Hematopoietic multipotent progenitor cell treated with erythropoietin and hydrocortisone succinate and interleukin-3 and kit ligand, for 8 days (in vitro differentiated cells): ENCODE data around the gene NCOA5.

Experiments used
- DNase-seq: peaks from one replicate; pipeline ENCODE4 v3.0.0-alpha.2; 2015

The NCOA5 gene

DNA sequence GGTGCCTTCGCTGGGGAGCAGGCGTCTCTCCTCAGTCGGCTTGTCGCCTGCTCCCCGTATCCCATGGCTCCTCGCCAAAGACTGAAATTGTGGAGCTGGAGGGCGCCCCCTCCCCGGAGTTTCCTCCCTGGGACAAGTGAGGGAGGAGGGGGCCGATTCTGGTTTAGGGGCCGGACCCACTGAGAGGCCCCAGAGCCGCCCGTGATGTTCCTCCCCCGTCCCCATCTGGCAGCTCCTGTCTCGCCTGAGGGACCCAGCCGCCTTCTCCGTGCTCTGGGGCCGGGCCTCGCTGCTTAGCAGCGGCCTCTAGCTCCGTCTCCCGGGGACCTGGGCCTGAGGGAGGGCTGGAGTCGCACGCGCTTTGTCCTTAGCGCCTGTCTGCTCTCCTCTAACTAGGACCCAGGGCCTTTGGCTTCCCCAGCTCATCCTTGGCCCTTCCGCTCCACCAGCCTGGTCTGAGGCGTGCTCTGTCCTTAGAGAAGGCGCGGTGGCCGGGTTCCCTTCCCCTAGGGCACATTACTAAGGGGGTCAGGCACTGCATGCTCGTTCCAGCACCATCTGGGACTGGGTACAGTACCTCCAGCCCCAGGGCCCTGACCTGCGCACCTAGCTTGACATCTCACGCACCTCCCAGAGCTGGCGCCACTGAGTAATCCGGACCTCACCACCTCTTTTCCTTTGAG lies 31.0 kb downstream of the NCOA5 start:
- DNase-seq, result no peak

DNA sequence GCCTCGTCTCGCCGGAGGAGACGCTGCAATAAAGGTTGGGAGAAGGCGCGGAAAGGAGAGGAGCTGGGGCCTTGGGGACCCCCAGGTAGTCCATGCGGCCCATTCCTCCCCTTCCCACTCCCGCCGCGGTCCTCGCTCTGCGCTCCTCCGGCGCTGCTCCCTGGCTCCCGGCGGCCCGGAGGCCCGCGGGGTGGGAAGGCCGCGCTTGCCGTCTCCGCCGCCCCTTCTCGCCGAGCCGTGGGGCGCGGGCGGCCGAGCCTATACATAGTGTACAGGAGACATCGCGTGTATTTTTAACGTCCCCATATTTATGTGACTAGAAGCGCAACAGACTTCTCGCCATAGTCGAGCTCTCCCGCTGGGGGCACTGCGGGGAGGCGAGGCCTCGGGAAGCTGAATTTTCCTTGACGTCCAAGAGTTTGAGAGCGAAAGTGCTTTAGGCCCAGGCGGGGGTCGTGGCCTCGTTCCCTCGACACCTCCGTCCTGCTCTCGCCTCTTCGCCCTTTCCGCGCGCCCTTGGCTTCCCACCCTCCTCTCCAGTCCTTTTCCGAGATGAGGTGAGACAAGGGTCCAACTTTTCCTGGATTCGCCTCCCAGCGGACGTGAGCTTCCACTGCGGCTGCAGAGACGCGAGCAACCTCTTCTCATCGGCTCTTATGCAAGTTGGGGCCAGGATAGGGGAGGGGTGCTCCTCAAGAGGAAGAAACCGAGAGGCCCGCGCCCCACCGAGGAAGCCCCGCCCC lies 31.7 kb downstream of the NCOA5 start:
- DNase-seq, result peak; percentile 37

DNA sequence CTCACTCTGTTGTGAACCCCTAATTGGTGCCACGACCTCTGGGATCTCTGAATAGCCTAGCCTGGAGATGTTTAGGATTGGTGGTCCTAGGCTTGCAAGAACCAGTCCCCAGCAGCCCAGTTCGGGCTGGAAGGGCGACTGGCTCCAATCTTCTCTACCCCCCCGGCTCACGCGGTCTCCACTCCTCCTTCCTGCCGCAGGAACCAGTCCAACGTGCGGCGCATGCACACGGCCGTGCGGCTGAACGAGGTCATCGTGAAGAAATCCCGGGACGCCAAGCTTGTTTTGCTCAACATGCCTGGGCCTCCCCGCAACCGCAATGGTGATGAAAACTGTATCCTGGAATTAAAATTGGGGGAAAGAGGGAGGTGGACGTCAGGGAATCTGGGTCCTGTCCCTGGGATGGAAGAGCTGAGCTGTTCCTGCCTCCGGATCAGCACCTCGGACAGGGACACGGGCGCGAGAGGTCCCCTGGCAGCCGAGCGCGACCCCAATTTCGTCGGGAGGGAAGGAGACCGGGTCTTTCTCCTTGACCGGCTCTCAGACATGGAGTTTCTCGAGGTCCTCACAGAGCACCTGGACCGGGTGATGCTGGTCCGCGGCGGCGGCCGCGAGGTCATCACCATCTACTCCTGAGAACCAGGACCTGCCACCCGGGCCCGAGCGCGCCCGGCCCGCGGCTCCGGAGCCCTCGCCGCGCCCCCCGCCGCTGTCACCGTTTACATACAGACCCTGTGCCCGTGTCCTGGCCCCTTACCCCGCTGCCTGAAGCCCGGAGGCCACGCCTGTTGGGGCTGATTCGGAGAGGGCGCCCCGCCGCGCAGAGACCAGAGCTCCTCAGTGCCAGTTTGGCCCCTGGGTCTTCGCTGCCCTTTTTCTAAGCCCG lies 32.5 kb downstream of the NCOA5 start:
- DNase-seq, result no peak

DNA sequence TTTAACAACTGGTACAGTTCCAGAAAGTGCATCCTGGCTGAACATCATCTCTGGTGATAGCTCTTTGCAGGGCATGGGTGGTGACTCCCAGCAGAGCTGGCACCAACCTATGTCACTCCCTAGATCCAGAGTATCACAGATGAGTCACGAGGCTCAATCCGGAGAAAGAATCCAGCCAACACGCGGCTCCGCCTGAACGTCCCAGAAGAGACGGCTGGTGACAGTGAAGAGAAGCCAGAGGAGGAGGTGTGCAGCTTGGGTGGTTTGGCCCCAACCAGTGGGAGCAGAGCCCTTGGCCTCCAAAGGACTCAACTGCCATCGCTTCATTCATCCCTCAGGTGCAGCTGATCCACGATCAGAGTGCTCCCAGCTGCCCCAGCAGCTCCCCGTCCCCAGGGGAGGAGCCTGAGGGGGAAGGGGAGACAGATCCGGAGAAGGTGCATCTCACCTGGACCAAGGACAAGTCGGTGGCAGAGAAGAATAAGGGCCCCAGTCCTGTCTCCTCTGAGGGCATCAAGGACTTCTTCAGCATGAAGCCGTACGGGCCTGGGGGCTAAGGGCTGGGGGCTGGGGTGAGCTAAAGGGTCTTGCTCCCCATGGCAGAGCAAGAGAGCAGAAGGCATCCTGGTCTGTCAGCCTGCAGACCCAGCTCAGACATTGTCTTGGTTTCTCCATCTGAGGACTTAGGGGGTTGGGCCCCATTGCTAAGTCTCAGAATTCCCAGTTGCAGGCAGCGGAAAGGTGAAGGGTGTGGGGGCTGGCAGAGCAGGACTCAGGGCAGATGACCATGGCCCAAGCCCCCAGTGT lies 33.5 kb downstream of the NCOA5 start:
- no peak for DNase-seq

DNA sequence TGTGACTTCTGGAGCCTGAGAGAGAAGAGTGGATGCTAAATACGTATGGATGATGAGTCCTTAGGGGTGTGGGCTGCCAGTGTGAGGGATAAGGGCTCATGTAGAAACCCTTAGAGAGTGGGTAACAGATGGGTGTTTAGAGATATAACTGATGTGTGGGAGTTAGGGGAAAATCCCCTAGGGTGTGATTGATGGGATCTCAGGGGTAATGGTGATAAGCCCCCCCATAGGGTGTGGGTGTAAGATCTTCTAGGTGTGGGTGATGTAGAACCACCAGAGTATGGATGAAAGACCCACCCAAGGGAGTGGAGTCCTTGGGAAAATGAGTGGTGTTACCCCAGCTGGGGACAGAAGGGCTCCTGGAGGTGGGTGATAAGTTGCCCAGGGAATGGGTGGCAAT lies 34.5 kb downstream of the NCOA5 start:
- DNase-seq, result no peak

DNA sequence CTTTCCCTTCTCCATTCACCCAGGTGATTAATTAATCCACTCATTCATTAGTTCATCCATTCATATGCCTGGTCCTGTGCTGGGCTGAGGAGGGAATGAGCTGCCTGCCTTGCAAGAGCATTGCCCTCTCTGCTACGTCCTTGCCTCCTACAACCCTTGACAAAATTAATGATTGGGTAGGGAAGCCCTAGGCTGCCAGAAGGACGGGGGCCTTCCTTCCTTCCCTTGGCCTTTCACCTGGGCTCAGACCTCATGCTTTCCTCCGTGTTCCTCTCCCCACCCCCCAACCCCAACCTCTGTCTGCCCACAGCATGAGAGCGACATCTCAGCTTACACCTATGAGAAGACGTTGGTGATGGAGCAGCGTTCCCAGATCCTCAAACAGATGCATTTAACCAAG lies 35.2 kb downstream of the NCOA5 start:
- no peak for DNase-seq

DNA sequence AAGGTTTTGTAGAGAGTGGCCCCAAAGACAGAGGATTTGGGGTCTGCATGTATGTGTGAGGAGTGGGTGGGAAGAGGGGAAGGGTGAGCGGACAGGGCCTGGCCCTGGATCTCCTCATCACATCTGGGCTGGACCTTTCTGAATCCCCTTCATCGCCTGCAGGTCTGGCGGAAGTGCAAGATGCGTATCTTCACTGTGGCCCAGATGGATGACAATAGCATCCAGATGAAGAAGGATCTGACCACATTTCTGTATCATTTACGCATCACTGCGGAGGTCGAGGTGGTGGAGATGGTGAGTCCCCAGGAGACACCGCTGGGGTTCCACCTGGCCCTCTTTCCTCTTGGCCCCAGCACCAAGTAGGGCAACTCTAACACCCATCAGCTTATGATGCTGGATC lies 36.3 kb downstream of the NCOA5 start:
- no peak for DNase-seq

DNA sequence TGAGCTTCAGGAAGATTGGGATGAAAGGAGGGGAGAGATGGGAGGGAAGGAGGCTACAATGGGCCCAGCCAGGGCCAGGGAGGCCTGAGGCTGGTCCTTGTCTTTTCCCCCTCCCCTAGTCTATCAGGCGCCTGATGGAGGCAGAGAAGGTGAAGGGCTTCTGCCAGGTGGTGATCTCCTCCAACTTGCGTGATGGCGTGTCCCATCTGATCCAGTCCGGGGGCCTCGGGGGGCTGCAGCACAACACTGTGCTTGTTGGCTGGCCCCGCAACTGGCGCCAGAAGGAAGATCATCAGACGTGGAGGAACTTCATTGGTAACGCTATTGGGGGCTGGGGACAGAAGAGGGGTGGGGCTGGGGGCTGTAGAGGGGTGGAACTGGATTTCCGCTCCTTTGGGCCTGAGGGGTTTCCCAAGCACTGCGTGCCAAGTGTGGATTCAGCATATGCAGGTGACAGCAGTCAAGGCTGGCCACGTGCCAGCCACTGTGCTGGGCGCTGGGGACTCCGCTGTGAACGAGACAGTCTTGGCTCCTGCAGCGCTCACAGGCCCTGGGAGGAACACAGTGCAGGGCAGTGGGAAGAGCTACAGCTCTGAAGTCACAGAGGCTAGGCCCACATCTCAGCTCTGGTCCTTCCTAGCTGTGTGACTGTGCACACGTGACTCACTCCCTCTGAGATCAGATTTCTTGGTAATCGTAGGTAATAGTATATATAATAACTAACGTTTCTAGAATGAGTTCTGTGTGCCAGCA lies 38.0 kb downstream of the NCOA5 start:
- DNase-seq, result no peak

DNA sequence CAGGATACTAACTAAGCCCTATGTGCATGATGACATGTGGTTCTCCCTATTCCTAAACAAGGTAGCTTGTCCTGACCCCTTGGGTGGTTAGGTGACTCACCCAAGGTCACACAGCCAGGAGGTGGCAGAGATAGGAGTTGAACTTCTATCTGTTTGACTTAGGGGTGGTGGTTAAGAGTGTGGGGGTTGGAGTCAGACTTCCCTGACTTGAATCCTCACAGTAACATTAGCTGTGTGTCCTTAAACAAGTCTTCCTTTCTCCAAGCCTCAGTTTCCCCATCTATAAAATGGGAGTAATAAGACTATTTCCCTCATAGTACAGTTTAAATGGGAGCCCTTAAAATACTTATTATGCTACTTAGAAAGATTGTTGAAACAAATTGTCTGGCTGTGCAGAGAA lies 38.9 kb downstream of the NCOA5 start:
- no peak for DNase-seq

DNA sequence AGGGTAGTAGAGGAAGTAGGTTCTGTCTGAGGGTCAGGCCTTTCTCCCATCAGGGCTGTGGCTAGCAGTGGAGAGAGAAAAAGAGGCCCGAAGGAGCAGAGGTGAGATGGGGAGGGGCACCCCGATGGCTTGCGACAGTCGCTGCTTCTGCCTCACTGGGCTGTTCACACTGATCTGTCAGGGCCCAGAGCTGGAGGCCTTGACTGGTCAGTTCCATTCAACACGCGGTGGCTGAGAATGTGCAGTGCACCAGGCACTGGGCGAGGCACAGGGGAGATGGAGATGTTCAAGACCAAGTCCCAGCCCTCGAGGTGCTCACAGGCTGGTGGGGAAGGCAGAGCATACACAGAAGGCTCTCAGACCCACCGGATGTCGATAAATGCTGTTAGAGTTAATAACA lies 39.3 kb downstream of the NCOA5 start:
- no peak for DNase-seq

DNA sequence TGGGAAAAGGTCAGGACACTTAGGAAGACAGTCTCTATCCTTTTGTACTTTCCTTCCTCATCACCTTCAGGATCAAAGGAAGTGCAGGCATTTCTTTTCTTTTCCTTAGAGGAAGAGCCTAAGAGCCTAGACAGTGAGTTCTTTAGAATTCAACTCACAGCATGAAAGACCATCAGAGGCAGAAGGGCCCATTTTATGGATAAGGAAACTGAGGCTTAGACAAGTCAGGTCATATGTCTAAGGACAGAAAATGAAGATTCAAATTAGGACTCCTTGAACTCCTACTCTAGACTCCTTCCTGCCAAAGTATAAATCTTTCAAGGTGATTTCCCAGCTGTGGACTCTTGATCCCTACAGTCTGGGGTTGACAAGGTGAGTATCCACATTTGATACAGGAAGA lies 39.9 kb downstream of the NCOA5 start:
- DNase-seq, result no peak

DNA sequence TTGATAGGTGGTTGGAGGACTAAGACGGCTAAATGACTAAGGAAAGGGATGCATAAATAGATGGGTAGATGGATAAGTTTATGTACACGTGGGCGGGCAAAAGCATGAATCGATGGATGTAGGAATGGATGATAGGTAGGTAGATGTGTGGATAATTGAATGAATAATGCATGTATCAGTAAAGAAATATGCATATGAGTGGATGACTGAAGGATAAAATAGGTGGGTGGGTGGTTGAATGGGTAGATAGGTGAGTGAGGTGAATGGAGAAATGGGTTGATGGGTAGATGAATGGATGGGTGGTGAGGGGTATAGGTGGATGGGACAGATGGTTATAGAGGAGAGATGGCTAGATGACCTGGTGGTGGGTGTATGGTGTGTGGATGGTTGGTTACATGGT lies 40.6 kb downstream of the NCOA5 start:
- no peak for DNase-seq

DNA sequence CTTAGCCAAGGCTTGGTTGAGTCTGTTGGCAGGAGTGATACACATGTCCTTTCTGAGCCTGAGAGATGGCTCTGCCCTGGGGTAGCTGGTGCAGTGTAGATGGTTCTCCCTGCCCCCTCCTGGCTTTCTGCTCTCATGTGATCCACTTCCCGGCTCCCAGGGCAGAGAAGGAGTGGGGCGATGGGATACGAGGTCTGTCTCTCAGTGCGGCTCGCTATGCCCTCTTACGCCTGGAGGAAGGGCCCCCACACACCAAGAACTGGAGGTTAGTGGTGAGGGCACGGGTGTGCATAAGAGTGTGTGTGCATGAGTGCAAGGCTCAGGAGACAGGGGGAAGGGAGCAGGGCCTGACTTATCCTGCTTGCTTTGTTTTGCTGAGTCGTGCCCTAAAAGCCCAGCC lies 41.9 kb downstream of the NCOA5 start:
- DNase-seq, result no peak

DNA sequence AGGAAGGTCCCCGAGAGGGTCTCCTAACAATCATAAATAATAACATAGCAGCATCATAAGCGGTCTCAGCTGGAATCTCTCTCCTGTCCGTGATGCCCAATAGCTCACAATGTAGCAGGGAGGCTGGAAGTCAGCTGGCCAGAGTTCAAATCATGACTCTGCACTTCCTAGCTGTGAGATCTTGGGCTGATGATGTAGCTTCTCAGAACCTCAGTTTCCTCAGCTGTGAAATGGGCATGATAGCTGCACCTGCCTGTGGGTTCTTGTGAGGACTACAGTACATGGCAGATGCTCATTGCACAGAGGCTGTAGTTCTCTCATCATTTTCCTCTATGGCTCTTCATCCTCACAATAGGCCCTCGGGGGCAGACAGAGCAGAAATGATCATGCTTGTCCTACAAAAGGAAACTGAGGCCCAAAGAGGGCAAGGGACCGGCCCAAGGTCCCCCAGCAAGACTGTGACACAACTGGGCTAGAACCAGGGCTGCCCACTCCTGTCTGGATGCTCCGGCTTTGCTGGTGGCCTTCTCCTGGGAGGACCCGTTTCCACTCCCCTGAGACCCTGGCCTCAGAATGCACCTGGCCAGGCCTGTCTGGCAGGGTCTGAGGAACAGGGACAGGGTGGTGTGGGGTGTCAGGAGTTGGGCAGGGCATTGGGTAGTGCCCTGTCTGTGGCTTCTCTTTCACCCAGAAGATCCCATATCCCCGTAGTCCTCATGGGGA lies 43.0 kb downstream of the NCOA5 start:
- DNase-seq, result no peak

DNA sequence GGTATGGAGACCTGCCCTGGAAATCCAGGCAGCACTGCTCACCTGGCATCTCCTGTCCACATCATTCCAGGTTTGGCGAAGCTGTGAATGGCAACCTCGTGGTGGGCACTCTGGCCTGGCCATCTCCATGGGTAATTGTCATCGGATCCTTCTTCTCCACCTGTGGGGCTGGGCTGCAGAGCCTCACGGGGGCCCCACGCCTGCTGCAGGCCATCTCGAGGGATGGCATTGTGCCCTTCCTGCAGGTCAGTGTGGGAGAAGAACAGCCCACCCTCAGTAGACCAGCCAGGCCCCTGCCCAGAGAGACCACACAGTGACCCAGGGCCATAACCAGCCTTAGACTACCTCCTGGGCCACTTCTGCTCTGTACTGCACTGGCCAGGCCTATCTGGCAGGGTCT lies 44.9 kb downstream of the NCOA5 start:
- DNase-seq, result no peak

DNA sequence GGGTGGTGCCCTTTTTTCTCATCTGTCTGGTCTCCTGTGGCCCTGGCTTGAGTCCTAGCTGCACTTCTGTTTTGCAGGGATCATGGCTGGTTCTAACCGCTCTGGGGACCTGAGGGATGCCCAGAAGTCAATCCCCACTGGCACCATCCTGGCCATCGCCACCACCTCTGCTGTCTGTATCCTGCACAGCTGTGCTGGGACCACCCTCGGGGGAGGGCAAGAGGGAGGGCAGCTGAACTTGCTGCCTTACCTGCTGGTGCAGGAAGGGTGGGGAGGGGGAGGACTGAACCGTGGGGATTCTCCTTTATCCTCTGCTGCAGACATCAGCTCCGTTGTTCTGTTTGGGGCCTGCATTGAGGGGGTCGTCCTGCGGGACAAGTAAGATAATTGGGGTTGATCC lies 46.2 kb downstream of the NCOA5 start:
- no peak for DNase-seq

DNA sequence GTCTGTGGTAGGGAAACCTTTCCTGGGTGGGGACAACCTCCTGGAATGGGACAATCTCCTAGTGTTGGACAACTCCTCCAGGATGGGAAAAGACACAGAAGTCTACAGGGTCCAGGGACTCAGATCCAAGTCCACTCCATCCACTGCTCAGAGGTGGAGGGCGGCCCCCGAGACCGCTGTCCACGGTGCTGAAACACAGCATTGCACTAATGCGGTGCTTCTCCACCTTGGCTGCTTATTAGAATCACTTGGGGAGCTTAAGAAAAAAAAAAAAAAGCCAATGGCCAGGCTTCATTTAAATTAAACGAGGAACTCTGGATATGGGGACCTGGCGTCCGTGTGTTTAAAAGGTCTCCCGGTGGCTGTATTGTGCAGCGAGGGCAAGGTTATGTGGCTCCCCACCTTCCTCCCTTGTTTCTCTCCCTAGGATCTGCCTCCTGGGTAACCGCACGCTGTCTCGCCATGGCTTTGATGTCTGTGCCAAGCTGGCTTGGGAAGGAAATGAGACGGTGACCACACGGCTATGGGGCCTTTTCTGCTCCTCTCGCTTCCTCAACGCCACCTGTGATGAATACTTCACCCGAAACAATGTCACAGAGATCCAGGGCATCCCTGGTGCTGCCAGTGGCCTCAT lies 48.7 kb downstream of the NCOA5 start:
- DNase-seq, result peak; percentile 49

DNA sequence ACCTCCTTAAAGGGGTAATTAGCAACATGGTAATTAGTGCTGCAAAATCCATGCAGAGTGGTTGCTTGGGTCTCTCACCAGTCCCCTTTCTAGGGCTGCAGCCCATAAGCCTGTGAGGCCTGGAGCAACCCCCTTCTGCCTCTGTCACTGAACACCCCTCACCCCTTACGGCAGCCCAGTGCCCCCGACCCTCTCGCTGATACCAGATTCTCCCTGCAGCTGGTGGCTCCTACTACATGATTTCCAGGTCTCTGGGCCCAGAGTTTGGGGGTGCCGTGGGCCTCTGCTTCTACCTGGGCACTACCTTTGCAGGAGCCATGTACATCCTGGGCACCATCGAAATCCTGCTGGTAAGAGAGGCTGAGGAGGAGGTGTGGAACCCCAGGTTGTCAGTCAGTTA lies 52.7 kb downstream of the NCOA5 start:
- DNase-seq, result no peak

DNA sequence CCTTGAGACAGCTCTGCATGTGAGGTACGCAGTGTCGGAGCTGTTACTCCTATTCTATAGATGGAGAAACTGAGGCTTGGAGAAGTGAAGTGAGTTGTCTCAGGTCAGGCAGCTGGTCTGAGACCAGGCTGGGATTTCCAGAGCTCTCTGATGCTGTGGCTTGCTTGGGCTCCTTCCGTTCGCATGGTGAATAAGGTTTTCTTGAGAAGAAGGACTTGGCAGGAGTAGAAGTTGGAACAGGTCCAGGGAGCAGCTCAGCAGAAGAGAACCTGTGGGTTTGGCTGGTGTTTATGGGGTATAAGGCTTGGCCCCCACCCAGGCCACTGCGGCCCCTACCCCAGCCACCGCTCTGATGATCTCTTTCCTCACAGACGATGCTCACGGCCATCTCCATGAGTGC lies 53.4 kb downstream of the NCOA5 start:
- DNase-seq, result no peak

DNA sequence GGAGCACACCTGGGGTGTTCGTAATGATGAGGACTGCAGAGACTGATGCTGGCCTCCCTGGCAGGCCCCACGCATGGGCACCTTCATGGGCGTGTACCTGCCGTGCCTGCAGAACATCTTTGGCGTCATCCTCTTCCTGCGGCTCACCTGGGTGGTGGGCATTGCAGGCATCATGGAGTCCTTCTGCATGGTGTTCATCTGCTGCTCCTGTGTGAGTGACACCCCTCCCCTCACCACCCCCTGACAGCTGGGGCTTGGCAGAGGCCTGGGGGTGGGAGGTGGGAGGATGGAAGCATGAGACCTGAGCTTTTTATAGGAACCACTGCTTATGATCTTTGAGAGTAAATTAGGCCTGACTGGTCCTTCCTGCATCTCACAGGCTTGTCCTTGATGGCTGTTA lies 54.0 kb downstream of the NCOA5 start:
- DNase-seq, result no peak

DNA sequence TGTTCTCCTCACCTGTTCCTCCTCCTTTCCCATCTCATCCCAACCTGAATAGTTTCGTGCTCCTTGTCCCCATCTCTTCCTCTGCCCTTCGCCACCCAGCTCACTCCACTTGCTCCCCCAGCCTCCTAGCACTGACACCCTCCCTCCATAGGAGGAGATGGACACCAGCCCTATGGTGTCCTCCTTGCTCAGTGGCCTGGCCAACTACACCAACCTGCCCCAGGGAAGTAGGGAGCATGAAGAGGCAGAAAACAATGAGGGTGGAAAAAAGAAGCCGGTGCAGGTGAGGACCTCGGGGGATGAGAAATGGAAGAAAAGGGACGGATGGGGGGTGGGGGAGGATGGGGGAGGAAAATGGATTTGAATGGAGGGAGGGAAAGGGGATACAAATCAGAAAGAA lies 54.5 kb downstream of the NCOA5 start:
- DNase-seq, result no peak
